Progenitor cell of endocrine pancreas (in vitro differentiated cells): Measurements from ENCODE around the gene SMARCA5. TPM values are rescaled to one million over a fixed set of nuclear protein-coding genes. Genes with fewer than 3 reads are reported as not detected.

Experiments
- DNase-seq: peaks from one replicate; pipeline ENCODE4 v3.0.0; 2021; ENCODE audit warnings: low spot score; ENCODE audit not compliant: unreplicated experiment
- H3K27ac Mint-ChIP-seq: 2 replicates; pipeline ENCODE4 v1.8.0; 2021; ENCODE audit warnings: mild to moderate bottlenecking, moderate library complexity, mixed read lengths
- H3K27me3 Mint-ChIP-seq: 2 replicates; pipeline ENCODE4 v1.8.0; 2021; ENCODE audit warnings: mixed read lengths
- H3K36me3 Mint-ChIP-seq: 2 replicates; pipeline ENCODE4 v1.8.0; 2022; ENCODE audit warnings: mixed read lengths; ENCODE audit not compliant: insufficient read depth
- H3K4me1 Mint-ChIP-seq: 2 replicates; pipeline ENCODE4 v1.8.0; 2021; ENCODE audit warnings: low read depth, mixed read lengths
- H3K4me3 Mint-ChIP-seq: 2 replicates; pipeline ENCODE4 v1.8.0; 2021; ENCODE audit warnings: low read depth, mild to moderate bottlenecking, moderate library complexity, mixed read lengths
- H3K9me3 Mint-ChIP-seq: 2 replicates; pipeline ENCODE4 v1.8.0; 2021; ENCODE audit warnings: low read depth, mixed read lengths
- CTCF ChIP-seq: fragments of 200-600 bp; sonication (generic); IDR thresholded peaks from one replicate; pipeline ENCODE4 v1.5.0; 2021; ENCODE audit warnings: antibody characterized with exemption, mild to moderate bottlenecking; ENCODE audit not compliant: unreplicated experiment
- total RNA-seq: library from RNA; stranded (reverse); gene quantifications from 2 replicates; pipeline ENCODE4 v1.2.1, GENCODE V29; 2021

Gene SMARCA5
- total RNA-seq, 1 donor from 2014 or later = 86.2 TPM

GRCh38 chr4:143531380-143531779 is 17.9 kb downstream of the SMARCA5 start:
- Mint-ChIP-seq H3K4me1 (no peaks in the 10 kb centered on the region), H3K27me3 (no peaks in the 10 kb centered on the region), H3K9me3 (no peaks in the 10 kb centered on the region), H3K36me3 (peaks cover 51% of the 10 kb centered on the region), H3K27ac (no peak overlapping the region), H3K4me3 (no peak overlapping the region)
- no peak for DNase-seq
- peak; percentile 41 for TF ChIP-seq CTCF

- H3K27me3 Mint-ChIP-seq = no peaks in the 10 kb centered on the region
Measured at GRCh38 chr4:143531788-143532491, 18.4 kb downstream of the SMARCA5 start.

GRCh38 chr4:143538979-143539669 is 25.6 kb downstream of the SMARCA5 start:
- Mint-ChIP-seq H3K9me3 (no peaks in the 10 kb centered on the region), H3K27me3 (no peaks in the 10 kb centered on the region), H3K27ac (no peak overlapping the region), H3K36me3 (peaks cover 49% of the 10 kb centered on the region), H3K4me3 (no peak overlapping the region), H3K4me1 (no peaks in the 10 kb centered on the region)
- no peak for DNase-seq
- no peak for TF ChIP-seq CTCF

More at GRCh38 chr4:143531788-143532491, 18.4 kb downstream of the SMARCA5 start:
- no peaks in the 10 kb centered on the region for H3K9me3 Mint-ChIP-seq
- H3K27ac Mint-ChIP-seq = no peak overlapping the region
- H3K4me3 Mint-ChIP-seq = no peak overlapping the region
- no peaks in the 10 kb centered on the region for H3K4me1 Mint-ChIP-seq
- peaks cover 50% of the 10 kb centered on the region for H3K36me3 Mint-ChIP-seq
- DNase-seq = no peak
- TF ChIP-seq CTCF = no peak

GRCh38 chr4:143539670-143540023 is 26.1 kb downstream of the SMARCA5 start:
- Mint-ChIP-seq H3K9me3 (no peaks in the 10 kb centered on the region), H3K4me3 (no peak overlapping the region), H3K4me1 (no peaks in the 10 kb centered on the region), H3K27ac (no peak overlapping the region), H3K27me3 (no peaks in the 10 kb centered on the region), H3K36me3 (peaks cover 47% of the 10 kb centered on the region)
- TF ChIP-seq CTCF = no peak
- no peak for DNase-seq

GRCh38 chr4:143549928-143550327 is 36.4 kb downstream of the SMARCA5 start:
- no peak for TF ChIP-seq CTCF

More at GRCh38 chr4:143549928-143550327, 36.4 kb downstream of the SMARCA5 start:
- no peaks in the 10 kb centered on the region for H3K9me3 Mint-ChIP-seq
- no peaks in the 10 kb centered on the region for H3K27me3 Mint-ChIP-seq
- no peak for DNase-seq
- no peak overlapping the region for H3K4me3 Mint-ChIP-seq
- H3K27ac Mint-ChIP-seq = no peak overlapping the region
- peaks cover 8% of the 10 kb centered on the region for H3K4me1 Mint-ChIP-seq
- peaks cover 31% of the 10 kb centered on the region for H3K36me3 Mint-ChIP-seq
